HG02763 (cell line): ENCODE results near the gene SCAF4.
A peak's percentile ranks its signal among the peaks of the same experiment; 100 is the strongest.
"Not testable (repeated sequence)": the region's sequence is repeated elsewhere in the genome, so short reads cannot be mapped to it uniquely, and the experiment has no call there.

Experiments used
- ATAC-seq: cut with Tn5 transposase; IDR thresholded peaks from one replicate; pipeline ENCODE4 v1.9.1; 2021; ENCODE audit warnings: mild to moderate bottlenecking, moderate library complexity; ENCODE audit not compliant: unreplicated experiment

The SCAF4 gene

GRCh38 chr21:31743712-31744111 lies 11.8 kb upstream of the SCAF4 start:
- no peak for ATAC-seq

- no peak for ATAC-seq
Observed at GRCh38 chr21:31741116-31741515, 9.2 kb upstream of the SCAF4 start.

- not testable (repeated sequence) for ATAC-seq
Observed at GRCh38 chr21:31737586-31738397, 5.9 kb upstream of the SCAF4 start.

GRCh38 chr21:31735511-31735992 lies 3.6 kb upstream of the SCAF4 start:
- no peak for ATAC-seq

- ATAC-seq: no peak
Observed at GRCh38 chr21:31733551-31734149, 1.7 kb upstream of the SCAF4 start.

- no peak for ATAC-seq
Observed at GRCh38 chr21:31732597-31733550, 956 bp upstream of the SCAF4 start.

GRCh38 chr21:31731056-31731856 lies 662 bp downstream of the SCAF4 start:
- ATAC-seq: peak; percentile 20

GRCh38 chr21:31730712-31731055 lies 1.2 kb downstream of the SCAF4 start:
- no peak for ATAC-seq

GRCh38 chr21:31729622-31730343 lies 2.1 kb downstream of the SCAF4 start:
- no peak for ATAC-seq

GRCh38 chr21:31728952-31729351 lies 3.0 kb downstream of the SCAF4 start:
- ATAC-seq: no peak

- no peak for ATAC-seq
Observed at GRCh38 chr21:31728191-31728590, 3.7 kb downstream of the SCAF4 start.

GRCh38 chr21:31727181-31727580 lies 4.7 kb downstream of the SCAF4 start:
- no peak for ATAC-seq

- ATAC-seq: no peak
Observed at GRCh38 chr21:31726407-31726806, 5.5 kb downstream of the SCAF4 start.

- ATAC-seq: no peak
Observed at GRCh38 chr21:31725202-31725839, 6.6 kb downstream of the SCAF4 start.

- no peak for ATAC-seq
Observed at GRCh38 chr21:31724552-31724951, 7.4 kb downstream of the SCAF4 start.

- no peak for ATAC-seq
Observed at GRCh38 chr21:31721381-31721780, 10.5 kb downstream of the SCAF4 start.

GRCh38 chr21:31720739-31721138 lies 11.2 kb downstream of the SCAF4 start:
- no peak for ATAC-seq

GRCh38 chr21:31720330-31720729 lies 11.6 kb downstream of the SCAF4 start:
- no peak for ATAC-seq

GRCh38 chr21:31716106-31716505 lies 15.8 kb downstream of the SCAF4 start:
- no peak for ATAC-seq
